GM23338 (cell line): ENCODE data around the gene ASPSCR1. TPM values are rescaled to one million over a fixed set of nuclear protein-coding genes. Genes with fewer than 3 reads are reported as not detected.

ENCODE experiments used
- CREB1 ChIP-seq: fragments of 250-450 bp; sonication (Bioruptor Pico); IDR thresholded peaks from 2 replicates; pipeline ENCODE4 v1.5.0; 2020; ENCODE audit warnings: low read depth, mild to moderate bottlenecking, moderate library complexity
- JUNB ChIP-seq: IDR thresholded peaks from one replicate; pipeline ENCODE4 v1.6.1; 2016; ENCODE audit warnings: antibody characterized with exemption; ENCODE audit not compliant: unreplicated experiment
- POLR2AphosphoS5 ChIP-seq: IDR thresholded peaks from 2 replicates; pipeline ENCODE4 v1.6.1; 2016; ENCODE audit warnings: antibody characterized with exemption, low read depth
- ZNF114 ChIP-seq: fragments of 250-450 bp; sonication (Bioruptor Pico); IDR thresholded peaks from 2 replicates; pipeline ENCODE4 v1.5.0; 2020; ENCODE audit warnings: mild to moderate bottlenecking, moderate library complexity
- ZNF331 ChIP-seq: fragments of 250-450 bp; sonication (Bioruptor Pico); IDR thresholded peaks from 2 replicates; pipeline ENCODE4 v1.5.0; 2020; ENCODE audit warnings: low read depth, mild to moderate bottlenecking, moderate library complexity
- polyA plus RNA-seq: library from polyadenylated mRNA; unstranded; fragments of >200 nt; fragmentation: Nextera tagmentation; extraction: Ambion mirVana; gene quantifications from 2 replicates; pipeline ENCODE4 v1.2.1, GENCODE V29; 2016
- total RNA-seq: library from RNA; depleted of rRNA; stranded (reverse); fragments of >200 nt; shearing (Covaris generic); gene quantifications from 2 replicates; pipeline ENCODE4 v1.2.3, GENCODE V29; 2014
- TF ChIP-seq, protein P1 (sequence below): IDR thresholded peaks from one replicate; pipeline ENCODE4 v1.6.1; 2018; ENCODE audit warnings: antibody characterized with exemption; ENCODE audit not compliant: unreplicated experiment
- TF ChIP-seq, protein P2 (sequence below): fragments of 250-450 bp; sonication (Bioruptor Pico); IDR thresholded peaks from 2 replicates; pipeline ENCODE4 v1.5.0; 2020; ENCODE audit warnings: mild to moderate bottlenecking, moderate library complexity

The ASPSCR1 gene
- total and polyA plus RNA-seq, 2 experiments from 2014 or later, result 44.2 to 46.9 TPM

DNA sequence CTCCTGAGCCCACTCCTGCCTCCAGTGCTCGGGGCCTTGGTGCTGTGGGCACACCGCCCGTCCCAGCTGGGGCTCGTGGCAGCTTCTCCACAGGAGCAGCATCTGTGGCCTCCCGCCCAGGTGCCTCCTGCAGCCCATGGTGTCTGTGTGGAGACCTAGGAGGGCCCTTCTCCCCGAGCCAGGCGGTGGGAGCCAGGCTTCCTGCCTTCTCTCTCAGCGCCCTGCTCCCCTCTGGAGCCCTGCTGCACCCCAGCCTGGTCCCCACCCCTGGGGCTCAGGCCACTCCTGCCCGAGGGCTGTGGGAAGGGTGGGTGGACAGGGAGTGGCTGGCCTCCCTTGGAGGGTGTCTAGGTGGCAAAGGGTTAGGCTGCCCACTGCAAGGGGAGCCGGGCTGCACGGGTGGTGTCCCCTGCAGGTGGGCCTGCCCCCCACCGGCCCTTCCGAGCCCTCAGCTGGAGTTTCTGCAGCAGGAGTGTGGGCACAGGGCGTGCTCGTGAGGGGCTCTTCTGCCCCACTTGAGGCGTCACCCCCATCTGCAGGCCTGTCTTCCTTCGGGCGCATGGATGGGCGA lies 34.3 kb downstream of the ASPSCR1 start (continued):
- TF ChIP-seq, protein P1, sequence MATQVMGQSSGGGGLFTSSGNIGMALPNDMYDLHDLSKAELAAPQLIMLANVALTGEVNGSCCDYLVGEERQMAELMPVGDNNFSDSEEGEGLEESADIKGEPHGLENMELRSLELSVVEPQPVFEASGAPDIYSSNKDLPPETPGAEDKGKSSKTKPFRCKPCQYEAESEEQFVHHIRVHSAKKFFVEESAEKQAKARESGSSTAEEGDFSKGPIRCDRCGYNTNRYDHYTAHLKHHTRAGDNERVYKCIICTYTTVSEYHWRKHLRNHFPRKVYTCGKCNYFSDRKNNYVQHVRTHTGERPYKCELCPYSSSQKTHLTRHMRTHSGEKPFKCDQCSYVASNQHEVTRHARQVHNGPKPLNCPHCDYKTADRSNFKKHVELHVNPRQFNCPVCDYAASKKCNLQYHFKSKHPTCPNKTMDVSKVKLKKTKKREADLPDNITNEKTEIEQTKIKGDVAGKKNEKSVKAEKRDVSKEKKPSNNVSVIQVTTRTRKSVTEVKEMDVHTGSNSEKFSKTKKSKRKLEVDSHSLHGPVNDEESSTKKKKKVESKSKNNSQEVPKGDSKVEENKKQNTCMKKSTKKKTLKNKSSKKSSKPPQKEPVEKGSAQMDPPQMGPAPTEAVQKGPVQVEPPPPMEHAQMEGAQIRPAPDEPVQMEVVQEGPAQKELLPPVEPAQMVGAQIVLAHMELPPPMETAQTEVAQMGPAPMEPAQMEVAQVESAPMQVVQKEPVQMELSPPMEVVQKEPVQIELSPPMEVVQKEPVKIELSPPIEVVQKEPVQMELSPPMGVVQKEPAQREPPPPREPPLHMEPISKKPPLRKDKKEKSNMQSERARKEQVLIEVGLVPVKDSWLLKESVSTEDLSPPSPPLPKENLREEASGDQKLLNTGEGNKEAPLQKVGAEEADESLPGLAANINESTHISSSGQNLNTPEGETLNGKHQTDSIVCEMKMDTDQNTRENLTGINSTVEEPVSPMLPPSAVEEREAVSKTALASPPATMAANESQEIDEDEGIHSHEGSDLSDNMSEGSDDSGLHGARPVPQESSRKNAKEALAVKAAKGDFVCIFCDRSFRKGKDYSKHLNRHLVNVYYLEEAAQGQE, result no peak
- TF ChIP-seq CREB1 (CRISPR knock-in tag), result no peak
- no peak for TF ChIP-seq JUNB
- no peak for TF ChIP-seq ZNF331 (CRISPR knock-in tag)
- TF ChIP-seq POLR2AphosphoS5, result no peak
- TF ChIP-seq, protein P2, sequence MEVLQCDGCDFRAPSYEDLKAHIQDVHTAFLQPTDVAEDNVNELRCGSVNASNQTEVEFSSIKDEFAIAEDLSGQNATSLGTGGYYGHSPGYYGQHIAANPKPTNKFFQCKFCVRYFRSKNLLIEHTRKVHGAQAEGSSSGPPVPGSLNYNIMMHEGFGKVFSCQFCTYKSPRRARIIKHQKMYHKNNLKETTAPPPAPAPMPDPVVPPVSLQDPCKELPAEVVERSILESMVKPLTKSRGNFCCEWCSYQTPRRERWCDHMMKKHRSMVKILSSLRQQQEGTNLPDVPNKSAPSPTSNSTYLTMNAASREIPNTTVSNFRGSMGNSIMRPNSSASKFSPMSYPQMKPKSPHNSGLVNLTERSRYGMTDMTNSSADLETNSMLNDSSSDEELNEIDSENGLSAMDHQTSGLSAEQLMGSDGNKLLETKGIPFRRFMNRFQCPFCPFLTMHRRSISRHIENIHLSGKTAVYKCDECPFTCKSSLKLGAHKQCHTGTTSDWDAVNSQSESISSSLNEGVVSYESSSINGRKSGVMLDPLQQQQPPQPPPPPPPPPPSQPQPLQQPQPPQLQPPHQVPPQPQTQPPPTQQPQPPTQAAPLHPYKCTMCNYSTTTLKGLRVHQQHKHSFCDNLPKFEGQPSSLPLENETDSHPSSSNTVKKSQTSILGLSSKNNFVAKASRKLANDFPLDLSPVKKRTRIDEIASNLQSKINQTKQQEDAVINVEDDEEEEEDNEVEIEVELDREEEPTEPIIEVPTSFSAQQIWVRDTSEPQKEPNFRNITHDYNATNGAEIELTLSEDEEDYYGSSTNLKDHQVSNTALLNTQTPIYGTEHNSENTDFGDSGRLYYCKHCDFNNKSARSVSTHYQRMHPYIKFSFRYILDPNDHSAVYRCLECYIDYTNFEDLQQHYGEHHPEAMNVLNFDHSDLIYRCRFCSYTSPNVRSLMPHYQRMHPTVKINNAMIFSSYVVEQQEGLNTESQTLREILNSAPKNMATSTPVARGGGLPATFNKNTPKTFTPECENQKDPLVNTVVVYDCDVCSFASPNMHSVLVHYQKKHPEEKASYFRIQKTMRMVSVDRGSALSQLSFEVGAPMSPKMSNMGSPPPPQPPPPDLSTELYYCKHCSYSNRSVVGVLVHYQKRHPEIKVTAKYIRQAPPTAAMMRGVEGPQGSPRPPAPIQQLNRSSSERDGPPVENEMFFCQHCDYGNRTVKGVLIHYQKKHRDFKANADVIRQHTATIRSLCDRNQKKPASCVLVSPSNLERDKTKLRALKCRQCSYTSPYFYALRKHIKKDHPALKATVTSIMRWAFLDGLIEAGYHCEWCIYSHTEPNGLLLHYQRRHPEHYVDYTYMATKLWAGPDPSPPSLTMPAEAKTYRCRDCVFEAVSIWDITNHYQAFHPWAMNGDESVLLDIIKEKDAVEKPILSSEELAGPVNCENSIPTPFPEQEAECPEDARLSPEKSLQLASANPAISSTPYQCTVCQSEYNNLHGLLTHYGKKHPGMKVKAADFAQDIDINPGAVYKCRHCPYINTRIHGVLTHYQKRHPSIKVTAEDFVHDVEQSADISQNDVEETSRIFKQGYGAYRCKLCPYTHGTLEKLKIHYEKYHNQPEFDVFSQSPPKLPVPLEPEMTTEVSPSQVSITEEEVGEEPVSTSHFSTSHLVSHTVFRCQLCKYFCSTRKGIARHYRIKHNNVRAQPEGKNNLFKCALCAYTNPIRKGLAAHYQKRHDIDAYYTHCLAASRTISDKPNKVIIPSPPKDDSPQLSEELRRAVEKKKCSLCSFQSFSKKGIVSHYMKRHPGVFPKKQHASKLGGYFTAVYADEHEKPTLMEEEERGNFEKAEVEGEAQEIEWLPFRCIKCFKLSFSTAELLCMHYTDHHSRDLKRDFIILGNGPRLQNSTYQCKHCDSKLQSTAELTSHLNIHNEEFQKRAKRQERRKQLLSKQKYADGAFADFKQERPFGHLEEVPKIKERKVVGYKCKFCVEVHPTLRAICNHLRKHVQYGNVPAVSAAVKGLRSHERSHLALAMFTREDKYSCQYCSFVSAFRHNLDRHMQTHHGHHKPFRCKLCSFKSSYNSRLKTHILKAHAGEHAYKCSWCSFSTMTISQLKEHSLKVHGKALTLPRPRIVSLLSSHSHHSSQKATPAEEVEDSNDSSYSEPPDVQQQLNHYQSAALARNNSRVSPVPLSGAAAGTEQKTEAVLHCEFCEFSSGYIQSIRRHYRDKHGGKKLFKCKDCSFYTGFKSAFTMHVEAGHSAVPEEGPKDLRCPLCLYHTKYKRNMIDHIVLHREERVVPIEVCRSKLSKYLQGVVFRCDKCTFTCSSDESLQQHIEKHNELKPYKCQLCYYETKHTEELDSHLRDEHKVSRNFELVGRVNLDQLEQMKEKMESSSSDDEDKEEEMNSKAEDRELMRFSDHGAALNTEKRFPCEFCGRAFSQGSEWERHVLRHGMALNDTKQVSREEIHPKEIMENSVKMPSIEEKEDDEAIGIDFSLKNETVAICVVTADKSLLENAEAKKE (CRISPR knock-in tag), result no peak
- TF ChIP-seq ZNF114 (CRISPR knock-in tag), result no peak
